Liver (tissue), 9 donors: ENCODE data around the gene SIX1. TPM values are rescaled to one million over a fixed set of nuclear protein-coding genes. Genes with fewer than 3 reads are reported as not detected.

Source experiments
- DNase-seq: peaks from one replicate; pipeline ENCODE4 v3.0.0-alpha.2; 2017; ENCODE audit warnings: low spot score
- H3K27ac ChIP-seq, 2 donors: one replicate each; pipeline ENCODE4 v1.7.0; 2013; ENCODE audit warnings: inconsistent platforms in 2 of 2, low read length in 2 of 2, control low read depth in 1 of 2, low read depth in 1 of 2, mild to moderate bottlenecking in 1 of 2
- H3K27me3 ChIP-seq, 4 donors: one replicate each; pipeline versions ENCODE4 v1.6.1 to v1.7.0; 2013; ENCODE audit warnings: low read length in 3 of 4, inconsistent platforms in 1 of 4, mild to moderate bottlenecking in 1 of 4, moderate library complexity in 1 of 4; ENCODE audit not compliant: control insufficient read depth in 4 of 4, insufficient read depth in 4 of 4
- H3K36me3 ChIP-seq, 4 donors: one replicate each; pipeline versions ENCODE4 v1.6.1 to v1.7.0; 2013; ENCODE audit warnings: low read length in 3 of 4, mild to moderate bottlenecking in 3 of 4, low read depth in 1 of 4, moderate library complexity in 1 of 4; ENCODE audit not compliant: control insufficient read depth in 4 of 4, insufficient read depth in 3 of 4
- H3K4me1 ChIP-seq, 4 donors: one replicate each; pipeline versions ENCODE4 v1.6.1 to v1.7.0; 2013; ENCODE audit warnings: low read length in 3 of 4, mild to moderate bottlenecking in 3 of 4, moderate library complexity in 1 of 4; ENCODE audit not compliant: control insufficient read depth in 4 of 4, insufficient read depth in 4 of 4
- H3K4me3 ChIP-seq, 3 donors: one replicate each; pipeline versions ENCODE4 v1.6.1 to v1.7.0; 2013; ENCODE audit warnings: low read length in 3 of 3, control low read depth in 1 of 3, low read depth in 1 of 3, mild to moderate bottlenecking in 1 of 3
- H3K9ac ChIP-seq, 2 donors: one replicate each; pipeline ENCODE4 v1.7.0; 2013; ENCODE audit warnings: low read length in 2 of 2, mild to moderate bottlenecking in 2 of 2, moderate library complexity in 2 of 2, control low read depth in 1 of 2, low read depth in 1 of 2
- H3K9me3 ChIP-seq, 4 donors: one replicate each; pipeline versions ENCODE4 v1.6.1 to v1.7.0; 2013; ENCODE audit warnings: low read length in 3 of 4; ENCODE audit not compliant: control insufficient read depth in 4 of 4
- ATF3 ChIP-seq: IDR thresholded peaks from 2 replicates; pipeline ENCODE4 v1.6.1; 2016; ENCODE audit warnings: antibody characterized with exemption
- CTCF ChIP-seq: fragments of 150-350 bp; IDR thresholded peaks from 2 replicates; pipeline ENCODE4 v1.5.1; 2017; ENCODE audit warnings: improper control_type of control experiment, low read depth, low read length; ENCODE audit not compliant: missing input control
- EGR1 ChIP-seq, 2 donors: IDR thresholded peaks; 2 replicates each; pipeline ENCODE4 v1.6.1; 2016 to 2018; ENCODE audit warnings: antibody characterized with exemption in 2 of 2, low read depth in 2 of 2
- FOXA1 ChIP-seq: IDR thresholded peaks from 2 replicates; pipeline ENCODE4 v1.6.1; 2016; ENCODE audit warnings: antibody characterized with exemption
- FOXA2 ChIP-seq: IDR thresholded peaks from 2 replicates; pipeline ENCODE4 v1.6.1; 2016; ENCODE audit warnings: antibody characterized with exemption
- GABPA ChIP-seq, 2 donors: IDR thresholded peaks in 1 of 2; conservative IDR thresholded peaks in 1 of 2; 2 replicates each; pipeline ENCODE4 v1.6.1; 2016; ENCODE audit warnings: antibody characterized with exemption in 2 of 2, mild to moderate bottlenecking in 1 of 2, moderate library complexity in 1 of 2
- HNF4A ChIP-seq, 2 donors: conservative IDR thresholded peaks; 2 replicates each; pipeline ENCODE4 v1.6.1; 2016; ENCODE audit warnings: antibody characterized with exemption in 2 of 2, mild to moderate bottlenecking in 2 of 2
- HNF4G ChIP-seq: IDR thresholded peaks from 2 replicates; pipeline ENCODE4 v1.6.1; 2016; ENCODE audit warnings: antibody characterized with exemption
- JUND ChIP-seq, 2 donors: IDR thresholded peaks; 2 replicates each; pipeline ENCODE4 v1.6.1; 2016; ENCODE audit warnings: antibody characterized with exemption in 2 of 2
- MAX ChIP-seq: IDR thresholded peaks from 2 replicates; pipeline ENCODE4 v1.6.1; 2016; ENCODE audit warnings: antibody characterized with exemption
- NR2F2 ChIP-seq: IDR thresholded peaks from 2 replicates; pipeline ENCODE4 v1.6.1; 2016; ENCODE audit warnings: antibody characterized with exemption
- RAD21 ChIP-seq, 2 donors: IDR thresholded peaks; 2 replicates each; pipeline ENCODE4 v1.6.1; 2016; ENCODE audit warnings: antibody characterized with exemption in 2 of 2, mild to moderate bottlenecking in 2 of 2
- REST ChIP-seq: IDR thresholded peaks from 2 replicates; pipeline ENCODE4 v1.6.1; 2016; ENCODE audit warnings: antibody characterized with exemption, mild to moderate bottlenecking
- RXRA ChIP-seq, 2 donors: IDR thresholded peaks; 2 replicates each; pipeline ENCODE4 v1.6.1; 2017 to 2018; ENCODE audit warnings: antibody characterized with exemption in 2 of 2, mild to moderate bottlenecking in 1 of 2
- SP1 ChIP-seq: IDR thresholded peaks from 2 replicates; pipeline ENCODE4 v1.6.1; 2018; ENCODE audit warnings: antibody characterized with exemption, mild to moderate bottlenecking
- TAF1 ChIP-seq: conservative IDR thresholded peaks from 2 replicates; pipeline ENCODE4 v1.6.1; 2016; ENCODE audit warnings: antibody characterized with exemption, mild to moderate bottlenecking
- YY1 ChIP-seq: IDR thresholded peaks from 2 replicates; pipeline ENCODE4 v1.6.1; 2016; ENCODE audit warnings: antibody characterized with exemption, mild to moderate bottlenecking
- ZBTB33 ChIP-seq: IDR thresholded peaks from 2 replicates; pipeline ENCODE4 v1.6.1; 2016; ENCODE audit warnings: antibody characterized with exemption
- WGBS: extraction: QIAGEN DNeasy Blood & Tissue Kit; methylation state at CpG from one replicate; pipeline ENCODE4 v1.1.7; 2013; 5-methylcytosine and 5-hydroxymethylcytosine counted together
- polyA plus RNA-seq, 2 donors: library from polyadenylated mRNA; stranded (reverse) in 1 of 2; unstranded in 1 of 2; fragments of 200-250 nt in 1 of 2; fragments of >200 nt in 1 of 2; fragmentation: Nextera tagmentation in 1 of 2; extraction: Ambion mirVana in 1 of 2; gene quantifications; one replicate each; pipeline versions ENCODE4 v1.2.1 to v1.2.3, GENCODE V29; 2013 to 2015
- total RNA-seq, 2 donors: library from RNA; depleted of rRNA; stranded (reverse); fragments of >200 nt; gene quantifications; one replicate each; pipeline ENCODE4 v1.2.3, GENCODE V29; 2014
- donor health status: healthy.
- donor health status: healthy.
- donor health status: healthy.
- donor health status: healthy.
- donor health status: healthy.

SIX1 gene
- total and polyA plus RNA-seq, 4 donors = not detected

GRCh38 chr14:60628892-60629291 lies 20.4 kb downstream of the SIX1 start:
- TF ChIP-seq ATF3 (no peak), MAX (no peak), CTCF (no peak), RAD21 (IDR thresholded peaks at IDR 0.05) (no peak), FOXA1 (no peak), NR2F2 (no peak), SP1 (no peak), YY1 (no peak), ZBTB33 (no peak), GABPA (IDR thresholded peaks at IDR 0.05 in 1 of 2, conservative IDR thresholded peaks at IDR 0.05 in 1 of 2) (no peak), TAF1 (no peak), FOXA2 (no peak), HNF4G (no peak)
- Histone ChIP-seq H3K4me3 (no peak overlapping the region), H3K36me3 (no peaks in the 10 kb centered on the region), H3K9ac (no peak overlapping the region), H3K27me3 (no peaks in the 10 kb centered on the region), H3K4me1 (peaks cover 0 to 5% (median 1%) of the 10 kb centered on the region in 4 donors), H3K27ac (no peak overlapping the region), H3K9me3 (no peaks in the 10 kb centered on the region)
- WGBS = 69% methylated on average over 1 of the region's 1 CpG
- no peak for DNase-seq

GRCh38 chr14:60622917-60623257 lies 26.4 kb downstream of the SIX1 start:
- Histone ChIP-seq H3K9me3 (no peaks in the 10 kb centered on the region), H3K27me3 (no peaks in the 10 kb centered on the region), H3K9ac (no peak overlapping the region), H3K27ac (no peak overlapping the region), H3K4me3 (no peak overlapping the region), H3K36me3 (no peaks in the 10 kb centered on the region), H3K4me1 (peaks cover 0 to 5% (median 1%) of the 10 kb centered on the region in 4 donors)
- no peak for DNase-seq
- TF ChIP-seq JUND (IDR thresholded peaks at IDR 0.05) (no peak), RXRA (IDR thresholded peaks at IDR 0.05) (no peak), GABPA (IDR thresholded peaks at IDR 0.05 in 1 of 2, conservative IDR thresholded peaks at IDR 0.05 in 1 of 2) (no peak), TAF1 (no peak), FOXA1 (no peak), EGR1 (IDR thresholded peaks at IDR 0.05; ENCODE audit: low read depth in 2 of 2) (no peak), SP1 (no peak), RAD21 (IDR thresholded peaks at IDR 0.05) (no peak), NR2F2 (no peak), HNF4A (conservative IDR thresholded peaks at IDR 0.05) (no peak), REST (no peak), FOXA2 (no peak), CTCF (no peak)
- WGBS = 19% methylated on average over 2 of the region's 2 CpGs
